HL-60 (cell line): ENCODE results near the gene ABAT.

Source experiments
- DNase-seq, 2 experiments: peaks; one replicate each; pipeline ENCODE4 v3.0.0-alpha.2; 2010 to 2020; ENCODE audit warnings: low read depth in 1 of 2, low spot score in 1 of 2
- H3K27ac ChIP-seq: fragments of 250-450 bp; sonication (Bioruptor Pico); replicated peaks from 2 replicates; pipeline ENCODE4 v1.5.1; 2020; ENCODE audit warnings: mild to moderate bottlenecking, moderate library complexity
- H3K27me3 ChIP-seq: fragments of 250-450 bp; sonication (Bioruptor Pico); 2 replicates; pipeline ENCODE4 v1.5.1; 2021; ENCODE audit warnings: mild to moderate bottlenecking, moderate library complexity; ENCODE audit not compliant: insufficient read depth, poor library complexity, severe bottlenecking
- H3K4me3 ChIP-seq: replicated peaks from 2 replicates; pipeline ENCODE4 v1.5.1; 2011; ENCODE audit warnings: mild to moderate bottlenecking, control low read depth, low read length; ENCODE audit not compliant: insufficient read depth
- GABPA ChIP-seq: IDR thresholded peaks from 2 replicates; pipeline ENCODE4 v1.6.1; 2012; ENCODE audit warnings: low read depth
- POLR2AphosphoS5 ChIP-seq: IDR thresholded peaks from 2 replicates; pipeline ENCODE4 v1.6.1; 2012; ENCODE audit warnings: low read depth
- SPI1 ChIP-seq: IDR thresholded peaks from 2 replicates; pipeline ENCODE4 v1.6.1; 2012; ENCODE audit warnings: low read depth, mild to moderate bottlenecking, borderline replicate concordance
- TF ChIP-seq, protein P1 (sequence below): IDR thresholded peaks from one replicate; pipeline ENCODE4 v1.5.1; 2011; ENCODE audit warnings: low read length, control low read depth, inconsistent platforms; ENCODE audit not compliant: insufficient read depth
- TF ChIP-seq, protein P2 (sequence below): IDR thresholded peaks from 2 replicates; pipeline ENCODE4 v1.6.1; 2012; ENCODE audit warnings: low read depth; ENCODE audit not compliant: insufficient replicate concordance

The ABAT gene

DNA sequence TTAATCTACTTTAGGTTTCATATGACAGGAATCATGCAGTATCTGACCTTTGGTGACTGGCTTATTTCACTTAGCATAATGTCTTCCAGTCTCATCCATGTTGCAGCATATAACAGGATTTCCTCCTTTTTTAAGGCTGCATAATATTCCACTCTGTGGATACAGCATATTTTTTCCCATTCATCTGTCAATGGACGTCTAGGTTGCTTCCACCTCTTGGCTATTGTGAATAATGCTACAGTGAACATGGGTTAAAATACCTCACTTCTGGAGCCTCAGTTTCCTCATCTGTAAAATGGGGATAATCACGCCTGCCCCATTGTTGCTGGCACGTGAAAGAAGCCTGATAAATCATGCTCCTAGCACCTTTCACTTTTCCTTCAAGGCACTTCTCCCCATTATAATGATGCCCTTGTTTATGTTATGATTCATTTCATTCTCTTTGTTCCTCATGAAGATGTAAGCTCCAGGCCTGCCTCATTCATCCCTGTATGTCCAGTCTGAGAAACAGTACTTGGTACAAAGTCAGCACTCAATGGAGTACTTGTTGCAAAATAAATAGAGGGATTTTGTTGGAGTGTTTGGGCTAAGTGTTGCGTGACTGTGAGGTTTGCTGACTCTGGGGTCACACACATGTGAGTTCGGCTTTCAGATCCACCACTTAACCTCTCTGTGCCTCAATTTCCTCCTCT, 59.6 kb downstream of the ABAT start:
- Histone ChIP-seq H3K27ac (no peak overlapping the region), H3K4me3 (no peak overlapping the region), H3K27me3 (no peaks in the 10 kb centered on the region)
- DNase-seq, result no peak
- TF ChIP-seq, protein P1, sequence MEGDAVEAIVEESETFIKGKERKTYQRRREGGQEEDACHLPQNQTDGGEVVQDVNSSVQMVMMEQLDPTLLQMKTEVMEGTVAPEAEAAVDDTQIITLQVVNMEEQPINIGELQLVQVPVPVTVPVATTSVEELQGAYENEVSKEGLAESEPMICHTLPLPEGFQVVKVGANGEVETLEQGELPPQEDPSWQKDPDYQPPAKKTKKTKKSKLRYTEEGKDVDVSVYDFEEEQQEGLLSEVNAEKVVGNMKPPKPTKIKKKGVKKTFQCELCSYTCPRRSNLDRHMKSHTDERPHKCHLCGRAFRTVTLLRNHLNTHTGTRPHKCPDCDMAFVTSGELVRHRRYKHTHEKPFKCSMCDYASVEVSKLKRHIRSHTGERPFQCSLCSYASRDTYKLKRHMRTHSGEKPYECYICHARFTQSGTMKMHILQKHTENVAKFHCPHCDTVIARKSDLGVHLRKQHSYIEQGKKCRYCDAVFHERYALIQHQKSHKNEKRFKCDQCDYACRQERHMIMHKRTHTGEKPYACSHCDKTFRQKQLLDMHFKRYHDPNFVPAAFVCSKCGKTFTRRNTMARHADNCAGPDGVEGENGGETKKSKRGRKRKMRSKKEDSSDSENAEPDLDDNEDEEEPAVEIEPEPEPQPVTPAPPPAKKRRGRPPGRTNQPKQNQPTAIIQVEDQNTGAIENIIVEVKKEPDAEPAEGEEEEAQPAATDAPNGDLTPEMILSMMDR, result no peak
- no peak for TF ChIP-seq POLR2AphosphoS5
- TF ChIP-seq SPI1, result no peak
- TF ChIP-seq GABPA, result no peak
- TF ChIP-seq, protein P2, sequence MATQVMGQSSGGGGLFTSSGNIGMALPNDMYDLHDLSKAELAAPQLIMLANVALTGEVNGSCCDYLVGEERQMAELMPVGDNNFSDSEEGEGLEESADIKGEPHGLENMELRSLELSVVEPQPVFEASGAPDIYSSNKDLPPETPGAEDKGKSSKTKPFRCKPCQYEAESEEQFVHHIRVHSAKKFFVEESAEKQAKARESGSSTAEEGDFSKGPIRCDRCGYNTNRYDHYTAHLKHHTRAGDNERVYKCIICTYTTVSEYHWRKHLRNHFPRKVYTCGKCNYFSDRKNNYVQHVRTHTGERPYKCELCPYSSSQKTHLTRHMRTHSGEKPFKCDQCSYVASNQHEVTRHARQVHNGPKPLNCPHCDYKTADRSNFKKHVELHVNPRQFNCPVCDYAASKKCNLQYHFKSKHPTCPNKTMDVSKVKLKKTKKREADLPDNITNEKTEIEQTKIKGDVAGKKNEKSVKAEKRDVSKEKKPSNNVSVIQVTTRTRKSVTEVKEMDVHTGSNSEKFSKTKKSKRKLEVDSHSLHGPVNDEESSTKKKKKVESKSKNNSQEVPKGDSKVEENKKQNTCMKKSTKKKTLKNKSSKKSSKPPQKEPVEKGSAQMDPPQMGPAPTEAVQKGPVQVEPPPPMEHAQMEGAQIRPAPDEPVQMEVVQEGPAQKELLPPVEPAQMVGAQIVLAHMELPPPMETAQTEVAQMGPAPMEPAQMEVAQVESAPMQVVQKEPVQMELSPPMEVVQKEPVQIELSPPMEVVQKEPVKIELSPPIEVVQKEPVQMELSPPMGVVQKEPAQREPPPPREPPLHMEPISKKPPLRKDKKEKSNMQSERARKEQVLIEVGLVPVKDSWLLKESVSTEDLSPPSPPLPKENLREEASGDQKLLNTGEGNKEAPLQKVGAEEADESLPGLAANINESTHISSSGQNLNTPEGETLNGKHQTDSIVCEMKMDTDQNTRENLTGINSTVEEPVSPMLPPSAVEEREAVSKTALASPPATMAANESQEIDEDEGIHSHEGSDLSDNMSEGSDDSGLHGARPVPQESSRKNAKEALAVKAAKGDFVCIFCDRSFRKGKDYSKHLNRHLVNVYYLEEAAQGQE, result no peak

DNA sequence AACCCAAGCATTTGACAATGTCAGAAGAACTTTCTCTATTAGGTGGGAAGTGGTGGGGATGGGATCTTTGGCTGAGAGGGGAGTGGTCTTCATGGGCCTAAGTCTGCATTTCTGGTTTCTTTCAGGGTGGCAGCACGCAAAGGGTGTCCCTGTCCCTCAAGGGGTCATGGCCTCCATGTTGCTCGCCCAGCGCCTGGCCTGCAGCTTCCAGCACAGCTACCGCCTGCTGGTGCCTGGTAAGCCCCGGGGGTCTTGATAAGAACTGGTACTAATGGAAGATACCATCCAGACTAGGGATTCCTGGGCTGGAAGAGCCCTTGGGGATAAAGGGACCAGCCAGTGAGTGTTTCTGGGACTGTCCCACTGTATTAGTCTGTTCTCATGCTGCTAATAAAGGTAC, 61.2 kb downstream of the ABAT start:
- TF ChIP-seq SPI1 (no peak), POLR2AphosphoS5 (no peak), GABPA (no peak)
- TF ChIP-seq, protein P2, result no peak
- TF ChIP-seq, protein P1, result no peak
- H3K27me3 ChIP-seq, result no peaks in the 10 kb centered on the region
- H3K4me3 ChIP-seq, result no peak overlapping the region
- H3K27ac ChIP-seq, result no peak overlapping the region
- no peak for DNase-seq

DNA sequence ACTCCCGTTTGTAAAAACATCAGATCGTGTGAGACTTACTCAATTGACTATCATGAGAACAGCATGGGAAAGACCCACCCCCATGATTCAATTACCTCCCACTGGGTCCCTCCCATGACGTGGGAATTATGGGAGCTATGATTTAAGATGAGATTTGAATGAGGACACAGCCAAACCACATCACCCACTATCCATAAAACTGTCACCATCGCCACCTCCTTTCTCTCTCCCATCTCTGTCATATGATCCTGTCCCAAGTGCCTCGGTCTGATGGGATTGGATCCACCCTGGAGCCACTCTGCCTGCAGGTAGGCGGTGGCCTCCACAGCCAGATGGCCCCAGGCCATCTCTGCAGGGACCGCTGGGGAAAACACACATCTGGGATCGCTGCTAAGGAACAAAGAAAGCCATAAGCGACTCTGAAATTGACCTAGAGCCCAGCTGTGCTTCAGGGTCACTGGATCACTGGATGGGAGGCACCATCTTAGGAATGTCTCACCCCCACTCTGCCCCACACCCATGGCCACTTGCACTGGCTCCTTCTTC, 61.8 kb downstream of the ABAT start:
- Histone ChIP-seq H3K27me3 (no peaks in the 10 kb centered on the region), H3K27ac (no peak overlapping the region), H3K4me3 (no peak overlapping the region)
- no peak for DNase-seq
- TF ChIP-seq, protein P1, result no peak
- TF ChIP-seq GABPA, result no peak
- TF ChIP-seq, protein P2, result no peak
- no peak for TF ChIP-seq POLR2AphosphoS5
- TF ChIP-seq SPI1, result no peak
